ENCODE results near the gene ZFP90.
"Not testable (repeated sequence)": the region's sequence is repeated elsewhere in the genome, so short reads cannot be mapped to it uniquely, and the experiment has no call there.

The ZFP90 gene

DNA sequence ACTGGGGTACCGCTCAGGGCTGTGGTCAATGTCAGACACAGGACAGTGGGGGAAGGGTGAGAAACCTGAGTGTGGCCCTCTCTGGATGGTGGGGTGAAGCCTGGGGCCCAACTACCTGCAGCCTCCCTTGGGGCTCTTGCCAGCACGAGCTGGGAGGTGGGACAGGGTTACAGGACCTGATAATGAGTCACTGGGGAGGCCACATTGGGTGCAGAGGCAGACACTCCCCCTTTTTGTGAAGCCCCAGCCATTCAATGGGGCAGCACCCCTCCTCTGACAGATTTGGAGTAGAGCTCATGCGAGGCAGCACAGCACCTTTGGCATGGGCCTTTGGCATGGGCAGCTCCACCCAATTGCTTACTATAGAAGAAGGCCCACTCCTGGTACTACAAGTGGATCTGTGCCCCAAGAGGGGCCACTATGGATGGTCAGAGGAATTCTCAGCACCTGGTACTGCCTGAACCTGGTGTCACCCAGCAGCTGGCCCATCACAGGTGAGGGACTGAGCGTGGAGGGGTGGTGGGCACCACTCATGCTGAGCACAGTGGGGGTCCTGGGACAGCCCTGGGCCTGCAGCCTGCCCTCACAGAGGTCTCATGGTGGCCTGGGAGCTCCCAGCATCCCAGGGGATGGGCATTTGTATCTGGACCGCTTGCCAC, 45.5 kb upstream of the ZFP90 start:
- H3K4me3 ChIP-seq (replicated peaks; ENCODE audit: low read depth, low read length), result no peak overlapping the region
- DNase-seq (ENCODE audit: extremely low read depth, low read depth), result no peak
- TF ChIP-seq, protein P1, sequence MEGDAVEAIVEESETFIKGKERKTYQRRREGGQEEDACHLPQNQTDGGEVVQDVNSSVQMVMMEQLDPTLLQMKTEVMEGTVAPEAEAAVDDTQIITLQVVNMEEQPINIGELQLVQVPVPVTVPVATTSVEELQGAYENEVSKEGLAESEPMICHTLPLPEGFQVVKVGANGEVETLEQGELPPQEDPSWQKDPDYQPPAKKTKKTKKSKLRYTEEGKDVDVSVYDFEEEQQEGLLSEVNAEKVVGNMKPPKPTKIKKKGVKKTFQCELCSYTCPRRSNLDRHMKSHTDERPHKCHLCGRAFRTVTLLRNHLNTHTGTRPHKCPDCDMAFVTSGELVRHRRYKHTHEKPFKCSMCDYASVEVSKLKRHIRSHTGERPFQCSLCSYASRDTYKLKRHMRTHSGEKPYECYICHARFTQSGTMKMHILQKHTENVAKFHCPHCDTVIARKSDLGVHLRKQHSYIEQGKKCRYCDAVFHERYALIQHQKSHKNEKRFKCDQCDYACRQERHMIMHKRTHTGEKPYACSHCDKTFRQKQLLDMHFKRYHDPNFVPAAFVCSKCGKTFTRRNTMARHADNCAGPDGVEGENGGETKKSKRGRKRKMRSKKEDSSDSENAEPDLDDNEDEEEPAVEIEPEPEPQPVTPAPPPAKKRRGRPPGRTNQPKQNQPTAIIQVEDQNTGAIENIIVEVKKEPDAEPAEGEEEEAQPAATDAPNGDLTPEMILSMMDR (IDR thresholded peaks at IDR 0.05; ENCODE audit: low read depth, low read length, missing control alignments), result no peak

DNA sequence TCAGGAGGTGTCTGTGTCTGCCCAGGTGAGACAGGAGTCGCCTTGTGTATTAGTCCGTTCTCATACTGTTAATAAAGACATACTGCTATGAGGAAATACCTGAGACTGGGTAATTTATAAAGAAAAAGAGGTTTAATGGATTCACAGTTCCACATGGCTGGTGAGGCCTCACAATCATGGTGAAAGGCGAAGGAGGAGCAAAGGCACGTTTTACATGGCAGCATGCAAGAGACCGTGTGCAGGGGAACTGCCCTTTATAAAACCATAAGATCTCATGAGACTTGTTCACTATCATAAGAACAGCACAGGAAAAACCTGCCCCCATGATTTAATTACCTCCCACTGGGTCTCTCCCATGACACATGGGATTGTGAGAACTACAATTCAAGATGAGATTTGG, 44.8 kb upstream of the ZFP90 start:
- DNase-seq (ENCODE audit: extremely low read depth, low read depth); H3K4me3 ChIP-seq (replicated peaks; ENCODE audit: low read depth, low read length): not testable (repeated sequence)

DNA sequence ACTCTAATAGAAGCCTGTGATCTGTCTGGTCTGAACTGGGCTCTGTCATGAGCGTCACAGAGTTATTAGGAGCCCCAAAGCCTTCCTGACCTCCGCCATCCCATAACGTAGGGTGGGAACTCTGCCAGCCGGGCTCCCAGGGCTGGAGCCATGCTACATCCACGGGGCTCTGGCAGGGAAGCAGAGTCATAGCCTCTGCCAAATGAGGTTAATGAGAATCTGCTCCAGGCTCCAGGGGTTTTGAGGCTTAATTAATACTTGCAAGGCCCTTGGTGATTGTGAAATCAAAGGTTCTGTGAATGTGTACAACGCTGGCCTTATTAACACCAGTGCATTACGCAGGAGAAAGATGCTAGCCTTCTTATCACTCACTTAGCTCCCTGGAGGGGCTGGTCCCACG, 42.4 kb upstream of the ZFP90 start:
- DNase-seq (ENCODE audit: extremely low read depth, low read depth), result no peak
- H3K4me3 ChIP-seq (replicated peaks; ENCODE audit: low read depth, low read length), result no peak overlapping the region
- TF ChIP-seq, protein P1 (IDR thresholded peaks at IDR 0.05; ENCODE audit: low read depth, low read length, missing control alignments), result no peak

DNA sequence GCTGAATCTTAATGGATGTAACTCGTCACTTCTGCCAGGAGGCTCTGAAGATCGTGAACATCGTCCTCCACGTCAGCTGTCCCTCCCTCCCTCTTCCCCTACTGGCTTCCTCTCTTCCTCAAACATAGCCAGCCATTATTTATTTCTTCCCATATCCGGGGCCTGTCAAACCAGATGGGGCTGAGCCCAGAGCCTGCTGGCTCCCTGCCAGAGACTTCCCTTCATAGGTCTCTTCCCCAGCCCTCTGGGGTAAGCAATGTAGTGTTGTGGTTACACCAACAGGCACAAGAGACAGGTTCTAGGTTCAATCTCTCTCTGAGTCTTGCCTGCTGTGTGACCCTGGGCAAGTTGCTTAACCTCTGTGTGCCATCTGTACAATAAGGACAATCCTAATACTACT, 40.1 kb upstream of the ZFP90 start:
- no peak overlapping the region for H3K4me3 ChIP-seq (replicated peaks; ENCODE audit: low read depth, low read length)
- TF ChIP-seq, protein P1 (IDR thresholded peaks at IDR 0.05; ENCODE audit: low read depth, low read length, missing control alignments), result no peak
- no peak for DNase-seq (ENCODE audit: extremely low read depth, low read depth)

DNA sequence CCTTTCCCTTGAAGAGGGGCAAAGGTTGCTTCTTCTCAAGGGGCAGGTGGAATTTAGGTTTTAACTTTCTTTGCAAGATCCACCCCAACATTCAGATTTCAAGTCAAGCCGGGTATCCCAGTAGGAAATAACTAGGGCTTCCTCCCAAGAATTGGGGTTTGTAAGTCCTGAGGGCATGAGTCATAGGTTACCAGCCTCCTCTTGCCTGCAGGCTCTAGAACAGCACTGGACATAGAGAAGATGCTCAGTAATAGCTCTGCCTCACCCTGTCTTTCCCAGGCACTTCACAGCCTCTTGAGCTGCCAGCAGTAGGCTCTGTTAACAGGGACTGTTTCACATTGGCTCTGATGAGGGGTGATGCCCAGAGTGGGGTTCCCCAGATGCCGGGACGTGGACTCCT, 35.8 kb upstream of the ZFP90 start:
- TF ChIP-seq, protein P1 (IDR thresholded peaks at IDR 0.05; ENCODE audit: low read depth, low read length, missing control alignments), result no peak
- DNase-seq (ENCODE audit: extremely low read depth, low read depth), result no peak
- no peak overlapping the region for H3K4me3 ChIP-seq (replicated peaks; ENCODE audit: low read depth, low read length)

DNA sequence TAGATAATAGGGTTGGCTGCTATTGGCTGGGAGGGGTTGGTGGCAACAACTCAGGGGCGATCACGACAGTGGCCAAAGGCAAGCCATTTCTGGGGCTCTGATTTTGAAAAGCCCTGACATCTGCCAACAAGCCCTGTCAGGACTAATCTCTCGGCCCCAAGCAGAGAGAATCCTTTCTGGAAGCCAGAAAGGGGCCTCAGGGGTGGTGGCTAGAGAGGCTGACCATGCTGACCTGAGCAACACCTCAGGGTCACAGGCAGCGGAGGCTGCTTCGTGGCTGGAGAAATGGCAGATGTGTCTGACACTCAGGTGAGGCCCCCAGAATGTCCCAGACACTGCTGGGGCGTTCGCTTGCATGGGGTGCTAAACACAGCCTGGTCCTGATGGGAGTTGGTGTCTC, 35.0 kb upstream of the ZFP90 start:
- no peak for DNase-seq (ENCODE audit: extremely low read depth, low read depth)
- TF ChIP-seq, protein P1 (IDR thresholded peaks at IDR 0.05; ENCODE audit: low read depth, low read length, missing control alignments), result no peak
- H3K4me3 ChIP-seq (replicated peaks; ENCODE audit: low read depth, low read length), result no peak overlapping the region

DNA sequence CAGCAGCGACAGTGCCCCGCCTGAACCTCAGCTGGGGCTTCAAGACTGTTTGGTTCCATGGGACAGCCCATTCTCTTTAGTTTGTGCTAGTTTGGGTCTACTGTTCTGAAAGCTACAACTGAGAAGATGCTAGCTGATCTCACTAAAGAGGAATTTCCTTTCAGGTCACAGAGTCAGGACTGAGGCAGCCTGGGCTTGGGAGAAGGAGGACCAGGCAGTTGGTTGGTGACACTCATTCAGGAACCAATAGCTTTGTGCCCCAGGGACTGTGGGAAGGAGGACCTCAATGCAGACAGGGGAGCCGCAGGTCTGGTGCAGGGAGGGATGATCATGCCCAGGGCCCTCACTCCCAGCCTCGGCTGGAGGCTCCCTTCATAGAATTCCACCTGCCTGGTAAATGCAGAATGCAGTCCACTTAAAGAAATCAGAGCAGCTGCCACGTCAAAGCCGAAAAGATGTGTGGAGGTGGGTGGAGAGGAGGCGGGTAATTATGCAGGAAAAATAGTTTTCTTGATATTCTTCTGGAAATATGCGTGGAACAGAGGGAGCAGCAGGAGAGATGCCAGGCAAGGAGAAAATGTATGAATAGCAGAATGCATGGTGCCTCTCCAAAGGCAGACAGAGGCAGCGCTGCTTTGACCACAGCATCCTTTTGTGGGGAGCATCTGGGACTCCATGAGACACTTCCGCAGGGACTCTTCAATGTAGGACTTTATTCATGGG, 32.6 kb upstream of the ZFP90 start:
- no peak for DNase-seq (ENCODE audit: extremely low read depth, low read depth)
- TF ChIP-seq, protein P1 (IDR thresholded peaks at IDR 0.05; ENCODE audit: low read depth, low read length, missing control alignments), result no peak

More for the DNA sequence above, 32.6 kb upstream of the ZFP90 start:
- H3K4me3 ChIP-seq (replicated peaks; ENCODE audit: low read depth, low read length), result no peak overlapping the region
